ENCODE results near the gene SLC10A3.
A peak's percentile ranks its signal among the peaks of the same experiment; 100 is the strongest.

Gene SLC10A3

GRCh38 chrX:154481911-154482601 lies 8.4 kb downstream of the SLC10A3 start:
- DNase-seq: no peak

DNA sequence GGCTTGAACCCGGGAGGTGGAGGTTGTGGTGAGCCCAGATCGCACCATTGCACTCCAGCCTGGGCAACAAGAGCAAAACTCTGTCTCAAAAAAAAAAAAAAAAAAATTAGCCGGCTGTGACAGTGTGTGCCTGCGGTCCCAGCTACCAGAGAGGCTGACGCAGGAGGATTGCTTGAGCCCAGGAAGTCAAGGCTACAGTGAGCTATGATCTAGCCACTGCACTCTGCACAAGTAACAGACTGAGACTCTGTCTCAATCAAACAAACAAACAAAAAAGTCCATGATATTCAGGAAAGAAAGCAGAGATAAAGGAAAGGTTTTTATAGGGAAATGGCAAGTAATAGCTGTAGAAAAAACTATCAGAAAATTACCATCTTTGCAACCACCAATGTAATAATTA lies 9.2 kb downstream of the SLC10A3 start:
- DNase-seq: no peak

DNA sequence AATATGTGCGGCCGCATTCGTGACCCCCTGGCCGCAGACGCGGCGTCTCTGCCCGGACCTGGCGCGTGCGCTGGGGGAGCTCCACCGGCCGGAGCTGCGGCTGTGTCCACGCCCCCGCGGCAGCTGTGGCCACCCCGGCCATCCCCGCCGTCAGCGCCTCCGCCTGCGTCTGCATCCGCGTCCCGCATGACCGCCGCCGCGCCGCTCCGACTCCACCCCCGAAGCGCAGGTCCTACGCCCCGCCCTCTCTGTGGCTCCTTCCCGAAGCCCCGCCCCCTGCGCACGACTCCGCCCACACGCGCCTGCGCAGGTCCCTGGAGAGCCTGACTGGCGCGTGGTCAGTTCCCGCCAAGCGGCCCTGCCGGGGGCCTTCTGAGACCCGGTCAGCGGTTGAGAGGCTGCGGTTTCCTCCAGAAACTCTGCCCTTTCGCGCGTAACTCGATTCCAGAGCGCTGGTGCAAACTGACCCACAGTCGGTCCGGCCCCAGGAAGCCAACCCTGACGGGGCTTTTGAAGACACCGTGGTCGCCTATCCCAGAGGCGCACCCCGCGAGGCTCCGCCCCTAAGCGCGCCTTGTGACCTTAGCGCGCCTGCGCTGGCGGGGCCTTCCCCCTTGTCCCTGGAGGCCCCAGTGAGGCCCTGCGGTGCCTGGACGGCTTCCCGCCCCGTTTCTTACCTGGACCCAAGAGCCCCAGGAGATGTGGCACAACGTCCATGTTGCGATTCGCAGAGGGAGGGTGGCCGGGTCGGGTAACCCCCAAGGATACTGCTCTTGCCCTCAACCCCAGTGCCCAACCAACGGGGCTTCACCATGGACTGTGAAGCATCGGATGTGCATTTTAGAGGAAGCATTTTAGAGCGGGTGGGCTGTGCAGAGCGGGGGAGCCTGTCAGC lies 11.5 kb downstream of the SLC10A3 start, which contains the start of gene LAGE3:
LAGE3 (minus strand) TSS at position 554 of the 895 bp plus-strand sequence; CDS start at position 188, 366 bp downstream.
- peak; percentile 84 for DNase-seq

DNA sequence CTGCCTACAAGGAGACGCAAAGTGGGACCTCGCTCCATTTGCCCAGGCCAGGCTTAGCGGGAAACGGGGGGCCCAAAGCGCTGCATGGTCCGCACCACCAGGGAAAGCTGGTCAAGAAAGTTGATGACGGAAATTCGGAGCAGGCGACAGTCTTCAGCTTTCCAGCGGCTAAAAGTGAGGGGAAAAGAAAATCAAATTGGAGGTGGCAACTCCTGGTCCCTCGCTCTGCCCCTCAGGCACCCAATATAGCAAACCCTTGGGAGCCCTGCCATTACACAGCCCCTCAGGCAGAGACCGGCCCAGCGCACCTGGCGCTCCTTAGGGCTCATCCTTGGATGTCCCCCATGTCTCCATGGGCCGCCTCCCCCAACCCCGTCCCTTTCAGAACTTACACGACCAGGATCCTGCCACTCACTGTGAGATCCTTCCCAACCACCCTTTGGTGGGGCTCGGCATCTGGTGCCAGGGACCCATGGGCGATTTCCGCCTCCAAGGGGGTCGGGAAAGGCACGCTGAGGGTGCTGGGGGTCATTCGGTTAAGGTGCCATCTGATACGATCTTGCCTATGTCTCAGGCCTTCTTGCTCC lies 12.4 kb downstream of the SLC10A3 start:
- DNase-seq: no peak

DNA sequence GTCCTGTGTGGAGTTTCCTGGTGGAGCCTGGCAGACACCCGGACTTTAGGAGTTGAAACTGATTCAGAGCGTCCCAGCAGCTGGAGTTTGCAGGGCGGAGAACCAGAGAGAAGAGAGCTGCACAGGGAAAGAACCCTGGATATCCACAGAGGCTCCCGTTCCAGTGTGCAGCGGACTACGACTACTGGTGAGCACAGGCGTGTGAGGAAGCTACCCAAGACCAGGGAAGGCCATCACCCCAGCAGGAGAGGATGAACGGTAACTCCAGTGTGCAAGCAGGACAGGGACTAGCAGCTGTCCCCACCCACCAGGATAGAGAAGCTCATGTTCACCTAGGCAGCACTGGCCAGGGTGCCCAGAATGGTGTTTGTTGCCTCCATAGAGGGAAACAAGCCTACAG lies 13.6 kb downstream of the SLC10A3 start:
- DNase-seq: no peak

- DNase-seq: no peak
Observed at GRCh38 chrX:154473683-154474082, 16.7 kb downstream of the SLC10A3 start.

DNA sequence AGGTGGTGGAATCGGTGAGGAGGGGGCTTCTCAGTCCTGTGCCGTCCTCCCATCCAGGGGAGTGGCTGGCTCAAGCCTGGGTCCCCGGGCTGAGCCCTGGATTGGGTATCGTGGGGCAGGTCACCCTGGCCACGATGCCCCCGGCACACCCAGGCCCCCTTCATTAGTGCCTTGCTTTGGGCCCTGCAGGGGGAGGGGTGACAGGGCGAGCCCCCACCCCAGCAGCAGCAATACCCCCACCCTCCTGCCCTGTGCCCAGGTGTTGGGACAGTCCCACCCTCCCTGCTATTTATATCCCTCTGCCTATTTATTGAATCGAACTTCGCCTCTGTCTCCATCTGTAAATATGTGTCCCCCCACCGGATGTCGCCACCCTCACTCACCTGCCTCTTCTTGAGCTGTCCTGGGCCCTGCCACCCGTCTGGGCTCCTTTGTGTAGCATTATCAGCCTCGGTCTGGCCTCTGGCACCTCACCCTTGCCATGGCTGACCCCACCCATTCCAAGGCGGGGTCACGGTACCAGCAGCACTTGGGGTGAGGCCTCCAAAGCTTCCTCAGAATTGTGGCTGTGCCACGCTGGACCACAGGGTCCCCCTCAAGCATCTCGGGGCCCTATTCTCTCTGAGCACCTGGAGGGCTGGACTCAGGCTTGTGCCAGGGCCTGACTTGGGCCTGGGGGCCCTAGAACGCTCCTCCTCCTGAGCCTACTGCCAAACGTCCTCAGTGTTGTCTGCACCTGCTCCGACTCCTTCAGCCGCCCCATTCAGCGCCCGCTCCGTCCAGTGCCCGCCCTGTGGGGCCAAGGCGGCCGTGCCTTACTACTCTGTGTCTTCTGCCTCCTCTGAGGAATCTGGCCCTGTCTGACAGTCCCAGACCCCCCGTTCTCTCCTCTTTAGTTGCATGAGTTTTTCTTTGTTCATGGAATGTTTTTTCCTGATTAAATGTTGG lies 17.5 kb downstream of the SLC10A3 start:
- DNase-seq: no peak

- no peak for DNase-seq
Observed at GRCh38 chrX:154471839-154472684, 18.4 kb downstream of the SLC10A3 start.

DNA sequence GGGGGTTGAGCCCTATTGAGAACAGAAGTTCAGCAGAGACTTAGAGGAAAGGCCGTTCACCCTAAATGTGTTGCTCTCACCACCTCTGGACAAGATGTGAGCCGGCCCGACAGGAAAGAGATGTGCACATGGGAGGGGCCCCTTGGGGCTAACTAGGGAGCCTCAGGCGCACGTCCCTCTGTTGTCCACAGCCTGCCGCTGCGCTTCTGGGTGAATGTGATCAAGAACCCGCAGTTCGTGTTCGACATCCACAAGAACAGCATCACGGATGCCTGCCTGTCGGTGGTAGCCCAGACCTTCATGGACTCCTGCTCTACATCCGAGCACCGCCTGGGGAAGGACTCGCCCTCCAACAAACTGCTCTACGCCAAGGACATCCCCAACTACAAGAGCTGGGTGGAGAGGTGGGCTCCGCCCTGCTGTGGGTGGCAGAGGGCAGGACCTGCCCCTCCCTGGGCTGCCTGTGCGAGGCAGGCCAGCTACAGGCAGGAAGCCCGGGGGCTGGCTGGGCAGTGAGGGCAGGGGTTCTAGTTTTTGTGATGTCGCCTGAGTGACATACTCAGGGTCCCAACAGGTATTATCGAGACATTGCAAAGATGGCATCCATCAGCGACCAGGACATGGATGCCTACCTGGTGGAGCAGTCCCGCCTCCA lies 19.4 kb downstream of the SLC10A3 start:
- no peak for DNase-seq

DNA sequence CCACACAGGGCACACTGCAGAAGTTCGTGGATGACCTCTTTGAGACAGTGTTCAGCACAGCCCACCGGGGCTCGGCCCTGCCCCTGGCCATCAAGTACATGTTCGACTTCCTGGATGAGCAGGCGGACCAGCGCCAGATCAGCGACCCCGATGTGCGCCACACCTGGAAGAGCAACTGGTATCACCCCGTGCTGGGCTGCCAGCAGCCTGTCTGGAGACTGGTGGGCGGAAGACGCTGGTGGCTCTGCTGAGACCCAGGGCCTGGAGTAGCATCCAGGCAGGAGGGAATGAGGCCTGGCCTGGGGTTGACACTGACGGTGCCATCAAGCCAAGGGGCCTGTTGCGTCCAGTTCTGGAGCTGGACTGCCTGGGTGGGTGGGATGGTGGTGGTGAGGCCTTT lies 20.0 kb downstream of the SLC10A3 start:
- no peak for DNase-seq

GRCh38 chrX:154469880-154470279 lies 20.5 kb downstream of the SLC10A3 start:
- no peak for DNase-seq

GRCh38 chrX:154469114-154469513 lies 21.3 kb downstream of the SLC10A3 start:
- DNase-seq: no peak

DNA sequence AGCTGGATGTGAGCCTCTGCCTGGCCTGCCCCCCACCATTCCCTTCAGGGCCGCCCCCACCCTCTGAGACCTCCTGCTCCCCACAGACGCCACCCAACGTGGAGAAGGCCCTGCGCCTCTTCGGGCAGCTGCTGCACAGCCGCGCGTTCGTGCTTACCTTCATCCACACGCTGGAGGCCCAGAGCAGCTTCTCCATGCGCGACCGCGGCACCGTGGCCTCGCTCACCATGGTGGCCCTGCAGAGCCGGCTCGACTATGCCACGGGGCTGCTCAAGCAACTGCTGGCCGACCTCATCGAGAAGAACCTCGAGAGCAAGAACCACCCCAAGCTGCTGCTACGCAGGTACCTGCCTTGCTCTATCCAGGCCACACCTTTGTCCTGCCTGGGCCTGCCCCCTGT lies 22.2 kb downstream of the SLC10A3 start:
- no peak for DNase-seq

GRCh38 chrX:154467556-154467955 lies 22.9 kb downstream of the SLC10A3 start:
- no peak for DNase-seq

DNA sequence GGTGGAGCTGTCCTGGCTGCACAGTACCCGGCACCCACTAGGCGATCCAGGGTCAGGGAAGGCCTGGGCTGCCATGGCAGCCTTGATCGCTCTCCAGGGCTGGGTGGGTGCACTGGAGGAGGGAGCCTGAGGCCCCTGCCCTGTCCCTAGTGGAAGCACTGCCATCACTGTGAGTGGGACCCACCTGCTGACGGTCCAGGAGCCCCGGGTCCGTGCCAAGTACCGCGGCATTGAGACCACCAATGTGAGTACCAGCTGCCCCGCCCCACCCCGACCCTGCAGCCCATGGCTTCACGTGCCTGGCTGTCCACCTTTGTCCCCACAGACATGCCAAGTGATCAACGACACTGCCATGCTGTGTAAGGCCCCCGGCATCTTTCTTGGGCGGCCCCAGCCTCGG lies 23.5 kb downstream of the SLC10A3 start:
- DNase-seq: no peak

DNA sequence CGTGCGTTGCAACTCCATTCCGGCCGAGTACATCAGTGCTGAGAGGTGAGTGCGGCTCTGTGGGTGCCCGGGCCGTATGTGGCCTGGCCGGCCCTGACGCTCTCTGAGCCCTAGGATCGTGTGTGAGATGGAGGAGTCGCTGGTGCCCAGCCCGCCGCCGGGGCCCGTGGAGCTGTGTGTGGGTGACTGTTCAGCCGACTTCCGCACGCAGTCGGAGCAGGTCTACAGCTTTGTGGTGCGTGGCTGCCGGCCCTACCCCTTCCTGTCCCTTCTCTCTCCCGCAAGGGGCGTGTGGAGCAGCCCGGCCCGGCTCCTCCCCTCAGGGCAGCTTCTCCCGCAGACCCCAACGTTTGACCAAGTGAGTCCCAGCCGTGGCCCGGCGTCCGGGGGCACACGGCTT lies 24.4 kb downstream of the SLC10A3 start:
- DNase-seq: no peak

GRCh38 chrX:154465601-154466000 lies 24.8 kb downstream of the SLC10A3 start:
- DNase-seq: no peak

DNA sequence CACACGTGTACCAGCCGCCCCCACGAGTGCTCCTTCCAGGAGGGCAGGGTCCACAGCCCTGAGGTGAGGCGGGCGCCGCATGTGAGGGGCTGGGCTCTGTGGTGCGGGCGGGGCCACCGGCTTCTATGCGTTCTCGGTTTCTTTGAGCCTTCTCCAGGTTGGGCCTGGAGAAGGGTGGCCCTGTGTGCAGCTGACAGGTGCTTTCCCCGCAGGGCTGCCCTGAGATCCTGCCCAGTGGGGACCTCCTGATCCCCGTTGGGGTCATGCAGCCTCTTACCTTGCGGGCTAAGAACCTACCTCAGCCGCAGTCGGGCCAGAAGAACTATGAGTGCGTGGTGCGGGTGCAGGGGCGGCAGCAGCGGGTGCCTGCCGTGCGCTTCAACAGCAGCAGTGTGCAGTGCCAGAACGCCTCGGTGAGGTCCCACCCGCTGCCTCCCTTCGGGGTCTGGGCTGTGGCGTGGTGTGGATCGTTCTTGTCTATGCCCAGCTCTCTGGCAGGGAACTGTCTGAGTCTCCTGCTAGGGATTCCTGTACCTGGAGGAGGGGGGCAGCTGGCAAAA lies 25.5 kb downstream of the SLC10A3 start:
- no peak for DNase-seq

GRCh38 chrX:154463611-154464220 lies 26.7 kb downstream of the SLC10A3 start:
- no peak for DNase-seq

DNA sequence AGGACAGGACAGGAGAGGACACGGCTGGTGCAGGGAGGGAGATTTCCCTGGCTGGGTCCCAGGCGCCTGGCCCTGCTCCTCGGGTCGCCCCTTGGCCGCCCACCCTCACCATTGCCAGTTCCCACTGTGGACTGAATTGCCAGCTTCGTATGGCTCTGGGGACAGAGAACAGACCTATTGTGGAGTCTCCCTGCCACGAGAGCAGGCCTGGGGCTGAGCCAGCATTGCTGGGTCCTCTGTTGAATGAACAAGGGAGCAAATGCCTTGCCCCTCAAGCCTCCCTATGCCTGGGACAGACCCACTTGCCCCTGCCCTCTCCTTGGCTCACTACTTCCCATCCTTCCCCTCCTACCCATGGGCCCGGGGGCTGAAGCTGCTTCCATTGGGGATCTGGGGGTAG lies 28.0 kb downstream of the SLC10A3 start:
- no peak for DNase-seq
